ENCODE data around the gene ITGB2. TPM values are rescaled to one million over a fixed set of nuclear protein-coding genes. Genes with fewer than 3 reads are reported as not detected.

The ITGB2 gene
- total RNA-seq, 2 donors from 2014 or later: 13.1 to 27.1 TPM

- Histone ChIP-seq H3K4me3 (peak overlapping the region; percentile 37), H3K27ac (peak overlapping the region; percentile 32), H3K27me3 (no peaks in the 10 kb centered on the region), H3K9me3 (no peaks in the 10 kb centered on the region), H3K9ac (ENCODE audit: low read depth in 2 of 2, low read length in 2 of 2) (peak overlapping the region; percentile 57 to 61), H3K36me3 (no peaks in the 10 kb centered on the region), H3K4me1 (no peaks in the 10 kb centered on the region)
- no peak for TF ChIP-seq CTCF (IDR thresholded peaks at IDR 0.05)
- intact Hi-C loops (cut with DNase I): loop anchor here (10.0 kb wide), 1 partner anchor 115 kb away; the partner anchor contains the start of gene UBE2G2
- no peak for DNase-seq
Measured at GRCh38 chr21:44919913-44920693, 596 bp downstream of the ITGB2 start.

GRCh38 chr21:44919111-44919912 is 1.4 kb downstream of the ITGB2 start:
- Histone ChIP-seq H3K4me3 (peak overlapping the region; percentile 37), H3K36me3 (no peaks in the 10 kb centered on the region), H3K27ac (no peak overlapping the region), H3K27me3 (no peaks in the 10 kb centered on the region), H3K9me3 (no peaks in the 10 kb centered on the region), H3K4me1 (no peaks in the 10 kb centered on the region), H3K9ac (ENCODE audit: low read depth in 2 of 2, low read length in 2 of 2) (peak overlapping the region in 1 of 2 donors; percentile 61)
- TF ChIP-seq CTCF (IDR thresholded peaks at IDR 0.05): no peak
- intact Hi-C loops (cut with DNase I): loop anchor here (10.0 kb wide), 1 partner anchor 115 kb away; the partner anchor contains the start of gene UBE2G2
- no peak for DNase-seq

GRCh38 chr21:44918581-44919033 is 2.1 kb downstream of the ITGB2 start:
- H3K36me3 ChIP-seq: no peaks in the 10 kb centered on the region
- H3K27ac ChIP-seq: no peak overlapping the region
- H3K4me3 ChIP-seq: no peak overlapping the region
- H3K4me1 ChIP-seq: no peaks in the 10 kb centered on the region
- no peaks in the 10 kb centered on the region for H3K9me3 ChIP-seq
- no peak for TF ChIP-seq CTCF (IDR thresholded peaks at IDR 0.05)
- H3K9ac ChIP-seq (ENCODE audit: low read depth in 2 of 2, low read length in 2 of 2): no peak overlapping the region
- no peaks in the 10 kb centered on the region for H3K27me3 ChIP-seq
- DNase-seq: no peak
- intact Hi-C loops (cut with DNase I): loop anchor here (10.0 kb wide), 1 partner anchor 114 kb away; the partner anchor contains the start of gene UBE2G2

GRCh38 chr21:44918107-44918470 is 2.6 kb downstream of the ITGB2 start:
- Histone ChIP-seq H3K36me3 (no peaks in the 10 kb centered on the region), H3K4me1 (no peaks in the 10 kb centered on the region), H3K27me3 (no peaks in the 10 kb centered on the region), H3K27ac (no peak overlapping the region), H3K9ac (ENCODE audit: low read depth in 2 of 2, low read length in 2 of 2) (no peak overlapping the region), H3K4me3 (no peak overlapping the region), H3K9me3 (no peaks in the 10 kb centered on the region)
- intact Hi-C loops (cut with DNase I): loop anchor here (10.0 kb wide), 1 partner anchor 113 kb away; the partner anchor contains the start of gene UBE2G2
- TF ChIP-seq CTCF (IDR thresholded peaks at IDR 0.05): no peak
- no peak for DNase-seq

GRCh38 chr21:44917446-44918106 is 3.1 kb downstream of the ITGB2 start:
- H3K4me3 ChIP-seq: no peak overlapping the region
- H3K36me3 ChIP-seq: no peaks in the 10 kb centered on the region
- no peak overlapping the region for H3K9ac ChIP-seq (ENCODE audit: low read depth in 2 of 2, low read length in 2 of 2)
- intact Hi-C loops (cut with DNase I): loop anchor here (10.0 kb wide), 1 partner anchor 113 kb away; the partner anchor contains the start of gene UBE2G2
- no peak overlapping the region for H3K27ac ChIP-seq
- TF ChIP-seq CTCF (IDR thresholded peaks at IDR 0.05): no peak
- no peaks in the 10 kb centered on the region for H3K4me1 ChIP-seq
- no peaks in the 10 kb centered on the region for H3K9me3 ChIP-seq
- no peaks in the 10 kb centered on the region for H3K27me3 ChIP-seq
- no peak for DNase-seq
